ENCODE results near the gene CDC42EP1.

DNA sequence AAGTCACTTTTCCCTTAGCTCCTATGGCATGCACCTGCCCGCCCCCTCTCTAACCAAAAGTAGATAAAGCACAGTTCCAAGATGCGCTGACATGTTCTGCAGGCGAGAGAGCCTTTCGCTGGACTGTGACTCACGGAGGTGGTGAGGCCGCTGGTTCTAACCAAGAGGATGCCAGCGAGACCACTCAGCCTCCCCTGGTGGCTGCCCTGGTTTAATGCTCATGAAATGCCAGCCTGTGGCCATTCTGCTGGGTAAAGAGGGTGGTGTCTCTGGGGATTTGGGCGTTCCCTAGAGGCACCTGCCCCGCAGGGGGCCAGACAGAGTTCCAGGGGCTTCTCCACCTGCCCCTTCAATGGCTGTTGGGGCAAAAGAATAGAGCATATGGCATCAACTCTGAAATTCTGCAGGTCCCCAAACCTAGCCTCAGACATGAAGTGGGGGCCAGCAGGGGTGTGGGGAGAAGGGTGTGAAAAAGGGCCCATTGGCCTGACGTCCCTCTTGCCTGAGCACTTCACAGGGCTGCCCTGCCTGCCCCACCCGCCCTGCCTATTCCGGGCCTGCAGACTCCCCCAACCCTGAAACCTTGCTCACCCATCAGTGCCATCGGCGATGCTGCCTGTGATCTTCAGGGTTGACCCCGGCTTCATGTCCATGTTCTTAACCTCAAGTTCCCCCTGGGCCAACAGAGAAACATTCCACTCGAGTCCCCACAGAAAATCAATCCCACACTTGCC is 11.1 kb downstream of the CDC42EP1 start:
- TF ChIP-seq POLR2A (IDR thresholded peaks at IDR 0.05; ENCODE audit: low read length) (no peak), GATA1 (IDR thresholded peaks at IDR 0.05; ENCODE audit: low read depth, low read length) (no peak)

Measured in erythroblast (primary cell).